Ishikawa (cell line): Measurements from ENCODE around the gene KRT37.

Experiments used
- CEBPB ChIP-seq: IDR thresholded peaks from 2 replicates; pipeline ENCODE4 v1.6.1; 2012
- CREB1 ChIP-seq: IDR thresholded peaks from 2 replicates; pipeline ENCODE4 v1.6.1; 2012; ENCODE audit warnings: low read depth
- EGR1 ChIP-seq: IDR thresholded peaks from 2 replicates; pipeline ENCODE4 v1.6.1; 2012
- EP300 ChIP-seq: IDR thresholded peaks from 2 replicates; pipeline ENCODE4 v1.6.1; 2012; ENCODE audit warnings: borderline replicate concordance
- FOXM1 ChIP-seq: IDR thresholded peaks from 2 replicates; pipeline ENCODE4 v1.6.1; 2012; ENCODE audit warnings: low read depth, borderline replicate concordance
- NFIC ChIP-seq: IDR thresholded peaks from 2 replicates; pipeline ENCODE4 v1.6.1; 2012
- RAD21 ChIP-seq: IDR thresholded peaks from 2 replicates; pipeline ENCODE4 v1.6.1; 2012; ENCODE audit warnings: low read depth
- REST ChIP-seq: IDR thresholded peaks from 2 replicates; pipeline ENCODE4 v1.6.1; 2012; ENCODE audit warnings: low read depth, mild to moderate bottlenecking
- TAF1 ChIP-seq: IDR thresholded peaks from 2 replicates; pipeline ENCODE4 v1.6.1; 2012; ENCODE audit warnings: low read depth, mild to moderate bottlenecking
- TCF12 ChIP-seq: IDR thresholded peaks from 2 replicates; pipeline ENCODE4 v1.6.1; 2012; ENCODE audit warnings: low read depth
- TEAD4 ChIP-seq: IDR thresholded peaks from 2 replicates; pipeline ENCODE4 v1.6.1; 2012
- YY1 ChIP-seq: IDR thresholded peaks from 2 replicates; pipeline ENCODE4 v1.6.1; 2012; ENCODE audit warnings: low read depth
- ZBTB7A ChIP-seq: IDR thresholded peaks from 2 replicates; pipeline ENCODE4 v1.6.1; 2012; ENCODE audit warnings: low read depth
- TF ChIP-seq, protein P1 (sequence below): IDR thresholded peaks from 2 replicates; pipeline ENCODE4 v1.6.1; 2012
- TF ChIP-seq, protein P2 (sequence below): IDR thresholded peaks from 2 replicates; pipeline ENCODE4 v1.6.1; 2012

The KRT37 gene

DNA sequence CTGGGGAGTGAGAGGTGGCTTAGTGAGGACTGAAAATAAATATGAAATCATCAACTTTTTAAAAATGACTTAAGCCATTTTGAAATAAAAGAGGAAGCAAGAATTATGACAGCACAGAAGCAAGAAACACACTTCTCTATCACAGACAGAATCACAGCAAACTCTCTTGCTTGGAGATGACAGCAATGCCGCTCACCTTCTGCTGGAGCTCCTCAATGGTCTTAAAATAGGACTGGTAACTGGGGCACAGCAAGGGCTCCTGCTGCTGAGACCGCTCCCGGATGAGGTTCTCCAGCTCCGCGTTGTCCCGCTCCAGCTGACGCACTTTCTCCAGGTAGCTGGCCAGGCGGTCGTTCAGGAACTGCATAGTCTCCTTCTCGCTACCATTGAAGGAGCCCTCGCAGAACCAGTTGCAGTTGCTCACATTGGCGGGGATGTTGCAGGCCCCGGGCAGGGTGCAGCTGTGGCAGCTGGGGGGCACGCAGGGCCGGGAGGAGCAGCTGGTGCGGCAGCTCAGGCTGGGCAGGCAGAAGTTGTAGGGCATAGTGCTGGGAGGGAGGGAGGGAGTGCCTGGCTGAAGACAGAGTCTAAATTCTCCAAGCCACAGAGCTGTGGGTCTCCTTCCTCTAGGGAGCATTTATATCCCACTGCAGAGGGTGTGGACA is 27.3 kb downstream of the KRT37 start, which contains the start of gene KRT31:
KRT31 (minus strand) TSS at position 613 of the 665 bp plus-strand sequence; CDS start at position 544, 69 bp downstream.
- TF ChIP-seq RAD21 (no peak), EP300 (no peak), CREB1 (no peak), TEAD4 (no peak), REST (no peak), CEBPB (no peak)

DNA sequence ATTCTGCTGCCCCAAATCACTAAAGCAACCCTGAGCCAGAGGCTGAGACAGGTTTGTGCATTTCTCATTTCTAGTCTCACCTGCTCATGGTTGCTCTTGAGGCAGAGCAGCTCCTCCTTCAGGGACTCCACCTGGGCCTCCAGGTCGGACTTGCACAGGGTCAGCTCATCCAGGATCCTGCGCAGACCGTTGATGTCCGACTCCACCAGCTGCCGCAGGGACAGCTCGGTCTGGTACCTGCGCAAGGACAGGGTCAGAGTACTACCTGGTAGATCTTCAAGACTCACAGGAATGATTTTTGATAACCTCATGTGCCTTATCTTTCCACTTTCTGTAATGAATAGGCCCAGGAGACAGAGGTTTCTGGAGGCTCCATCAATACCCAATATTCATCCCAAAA is 28.0 kb downstream of the KRT37 start:
- no peak for TF ChIP-seq REST
- no peak for TF ChIP-seq FOXM1
- TF ChIP-seq CEBPB: no peak
- no peak for TF ChIP-seq EGR1
- TF ChIP-seq TCF12: no peak
- TF ChIP-seq TEAD4: no peak
- no peak for TF ChIP-seq EP300
- no peak for TF ChIP-seq CREB1
- TF ChIP-seq, protein P1, sequence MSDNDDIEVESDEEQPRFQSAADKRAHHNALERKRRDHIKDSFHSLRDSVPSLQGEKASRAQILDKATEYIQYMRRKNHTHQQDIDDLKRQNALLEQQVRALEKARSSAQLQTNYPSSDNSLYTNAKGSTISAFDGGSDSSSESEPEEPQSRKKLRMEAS: no peak
- no peak for TF ChIP-seq RAD21
- TF ChIP-seq, protein P2, sequence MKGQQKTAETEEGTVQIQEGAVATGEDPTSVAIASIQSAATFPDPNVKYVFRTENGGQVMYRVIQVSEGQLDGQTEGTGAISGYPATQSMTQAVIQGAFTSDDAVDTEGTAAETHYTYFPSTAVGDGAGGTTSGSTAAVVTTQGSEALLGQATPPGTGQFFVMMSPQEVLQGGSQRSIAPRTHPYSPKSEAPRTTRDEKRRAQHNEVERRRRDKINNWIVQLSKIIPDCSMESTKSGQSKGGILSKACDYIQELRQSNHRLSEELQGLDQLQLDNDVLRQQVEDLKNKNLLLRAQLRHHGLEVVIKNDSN: no peak
- no peak for TF ChIP-seq ZBTB7A
- no peak for TF ChIP-seq NFIC
- no peak for TF ChIP-seq YY1
- no peak for TF ChIP-seq TAF1

DNA sequence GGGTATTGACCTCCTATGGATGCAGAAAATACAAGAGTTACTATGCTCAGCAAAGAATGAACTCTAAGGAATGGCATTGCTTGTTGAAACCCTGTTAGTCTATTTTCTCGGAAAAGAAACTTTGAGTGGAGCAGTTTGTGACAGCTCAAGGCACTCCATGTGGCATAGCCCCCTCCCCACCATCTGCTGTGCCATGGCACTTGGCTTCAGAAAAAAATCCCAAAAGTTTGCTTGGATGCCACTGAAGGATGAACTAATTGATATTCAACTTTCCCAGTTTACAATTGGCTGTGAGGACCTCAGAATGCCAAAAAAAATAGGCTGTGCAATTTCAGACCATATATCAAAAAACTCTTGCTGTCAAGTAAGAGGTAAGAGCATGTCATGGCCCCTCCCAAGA is 28.8 kb downstream of the KRT37 start:
- no peak for TF ChIP-seq RAD21
- TF ChIP-seq EP300: no peak
- no peak for TF ChIP-seq ZBTB7A
- no peak for TF ChIP-seq CREB1
- TF ChIP-seq YY1: no peak
- no peak for TF ChIP-seq FOXM1
- no peak for TF ChIP-seq TEAD4
- TF ChIP-seq, protein P1: no peak
- TF ChIP-seq NFIC: no peak
- TF ChIP-seq, protein P2: no peak
- no peak for TF ChIP-seq EGR1
- no peak for TF ChIP-seq CEBPB
- no peak for TF ChIP-seq TAF1
- no peak for TF ChIP-seq REST
- TF ChIP-seq TCF12: no peak

DNA sequence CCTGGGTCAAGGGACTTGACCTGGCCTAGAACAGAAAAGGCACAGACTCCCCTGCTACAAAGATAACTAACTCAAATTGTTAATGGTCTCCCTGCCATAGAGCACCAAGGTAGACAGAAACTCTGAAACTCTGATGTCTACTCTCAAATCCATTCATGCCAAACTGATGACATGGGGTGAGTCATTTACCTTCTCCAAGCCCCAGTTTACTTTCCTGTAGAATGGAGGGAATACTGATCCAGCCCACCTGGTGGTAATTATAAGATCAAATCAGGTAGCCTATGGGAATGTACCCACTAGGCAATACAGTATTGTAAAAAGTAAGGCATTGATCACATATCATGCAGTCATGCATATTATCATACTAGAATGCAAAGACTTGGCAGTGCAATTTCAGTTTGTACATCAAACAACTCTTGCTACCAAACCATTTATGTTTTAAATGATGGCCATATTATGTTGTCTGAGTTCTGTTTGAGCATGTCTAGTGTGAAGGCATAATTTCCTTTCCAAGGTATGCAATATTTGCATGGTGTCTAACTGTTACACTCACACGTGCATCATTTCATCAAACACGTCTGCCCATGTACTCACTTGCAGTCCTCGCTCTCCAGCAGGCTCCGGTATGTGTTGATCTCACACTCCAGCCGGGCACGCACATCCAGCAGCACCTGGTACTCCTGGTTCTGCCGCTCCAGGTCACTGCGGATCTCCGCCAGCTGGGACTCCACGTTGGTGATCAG is 30.0 kb downstream of the KRT37 start:
- no peak for TF ChIP-seq RAD21
- TF ChIP-seq EGR1: no peak
- no peak for TF ChIP-seq FOXM1
- TF ChIP-seq TAF1: no peak
- no peak for TF ChIP-seq CREB1
- TF ChIP-seq TEAD4: no peak
- no peak for TF ChIP-seq YY1
- TF ChIP-seq ZBTB7A: no peak
- no peak for TF ChIP-seq NFIC
- TF ChIP-seq REST: no peak
- no peak for TF ChIP-seq CEBPB
- TF ChIP-seq, protein P2: no peak
- TF ChIP-seq, protein P1: no peak
- TF ChIP-seq EP300: no peak
- TF ChIP-seq TCF12: no peak
